Liver (tissue), 3 donors: ENCODE results near the gene LGALS16.

ENCODE experiments used
- CTCF ChIP-seq: fragments of 150-350 bp; IDR thresholded peaks from 2 replicates; pipeline ENCODE4 v1.5.1; 2017; ENCODE audit warnings: improper control_type of control experiment, low read depth, low read length; ENCODE audit not compliant: missing input control
- FOXA1 ChIP-seq: IDR thresholded peaks from 2 replicates; pipeline ENCODE4 v1.6.1; 2016; ENCODE audit warnings: antibody characterized with exemption
- JUND ChIP-seq, 2 donors: IDR thresholded peaks; 2 replicates each; pipeline ENCODE4 v1.6.1; 2016; ENCODE audit warnings: antibody characterized with exemption in 2 of 2
- RAD21 ChIP-seq, 2 donors: IDR thresholded peaks; 2 replicates each; pipeline ENCODE4 v1.6.1; 2016; ENCODE audit warnings: antibody characterized with exemption in 2 of 2, mild to moderate bottlenecking in 2 of 2
- REST ChIP-seq: IDR thresholded peaks from 2 replicates; pipeline ENCODE4 v1.6.1; 2016; ENCODE audit warnings: antibody characterized with exemption, mild to moderate bottlenecking
- RXRA ChIP-seq, 2 donors: IDR thresholded peaks; 2 replicates each; pipeline ENCODE4 v1.6.1; 2017 to 2018; ENCODE audit warnings: antibody characterized with exemption in 2 of 2, mild to moderate bottlenecking in 1 of 2
- TF ChIP-seq, protein P1 (sequence below): IDR thresholded peaks from 2 replicates; pipeline ENCODE4 v1.6.1; 2016; ENCODE audit warnings: antibody characterized with exemption
- donor health status: healthy.
- donor health status: healthy.

DNA sequence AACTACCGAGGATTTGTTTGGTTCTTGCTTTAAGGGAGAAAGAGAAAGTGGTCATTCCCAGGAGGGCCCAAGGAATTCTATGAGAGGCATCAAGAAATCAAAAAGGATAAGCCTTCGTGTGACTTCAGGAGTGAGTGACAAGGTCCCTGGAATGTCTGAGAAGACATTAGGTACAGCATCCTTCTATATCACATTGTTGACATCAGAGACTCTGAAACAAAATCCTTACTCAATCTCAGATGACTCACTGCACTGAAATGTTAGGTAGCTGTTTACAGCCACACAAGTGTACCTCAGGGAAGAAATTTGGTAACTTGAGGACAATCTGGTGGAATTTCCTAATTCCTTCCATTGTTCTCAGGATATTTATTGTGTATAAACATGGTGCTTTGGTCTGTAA is 40.7 kb downstream of the LGALS16 start:
- TF ChIP-seq FOXA1 (no peak), CTCF (no peak), RAD21 (IDR thresholded peaks at IDR 0.05) (no peak), REST (no peak), RXRA (IDR thresholded peaks at IDR 0.05) (no peak), JUND (IDR thresholded peaks at IDR 0.05) (no peak)
- TF ChIP-seq, protein P1, sequence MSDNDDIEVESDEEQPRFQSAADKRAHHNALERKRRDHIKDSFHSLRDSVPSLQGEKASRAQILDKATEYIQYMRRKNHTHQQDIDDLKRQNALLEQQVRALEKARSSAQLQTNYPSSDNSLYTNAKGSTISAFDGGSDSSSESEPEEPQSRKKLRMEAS = no peak
